PC-3 (cell line): ENCODE results near the gene TLE7. TPM values are rescaled to one million over a fixed set of nuclear protein-coding genes. Genes with fewer than 3 reads are reported as not detected.

ENCODE experiments used
- ATAC-seq: fragments of 200-7000 bp; cut with Tn5 transposase; 2 replicates; pipeline ENCODE4 v1.9.1; 2020; ENCODE audit warnings: mild to moderate bottlenecking, moderate library complexity
- BruUV-seq: library from RNA; stranded (reverse); fragments of 400-500 nt; replicated peaks from 2 replicates; lab custom pipeline; 2021; lab: Mats Ljungman, UMichigan
- CTCF ChIA-PET: fragments of 300-600 bp; sonication (Branson Sonifier 250); formaldehyde crosslinking; loops from one replicate; lab custom pipeline; 2022; ENCODE audit warnings: antibody characterized with exemption; lab: Charles Lee
- POLR2A ChIA-PET: fragments of 300-600 bp; sonication (Branson Sonifier 250); formaldehyde crosslinking; loops from one replicate; lab custom pipeline; 2022; ENCODE audit warnings: antibody characterized with exemption; ENCODE audit not compliant: unreplicated experiment; lab: Charles Lee
- DNase-seq: peaks from one replicate; pipeline ENCODE4 v3.0.0-alpha.2; 2015
- H2AFZ ChIP-seq: fragments of 300-600 bp; sonication (generic); 2 replicates; pipeline ENCODE4 v1.6.0; 2016; ENCODE audit warnings: antibody characterized with exemption, low read length
- H3F3A ChIP-seq: fragments of 300-600 bp; sonication (generic); one replicate; pipeline ENCODE4 v1.6.0; 2017; ENCODE audit warnings: antibody characterized with exemption, low read length, control low read depth, mild to moderate bottlenecking; ENCODE audit not compliant: unreplicated experiment
- H3K27ac ChIP-seq: fragments of 300-600 bp; sonication (generic); 2 replicates; pipeline ENCODE4 v1.5.1; 2016; ENCODE audit warnings: mild to moderate bottlenecking, low read length
- H3K27me3 ChIP-seq: fragments of 300-600 bp; sonication (generic); 2 replicates; pipeline ENCODE4 v1.6.1; 2016; ENCODE audit warnings: low read length, mixed read lengths
- H3K36me3 ChIP-seq: fragments of 300-600 bp; sonication (generic); 2 replicates; pipeline ENCODE4 v1.6.1; 2016; ENCODE audit warnings: low read depth, mixed run types, low read length, mixed read lengths
- H3K4me1 ChIP-seq: fragments of 300-600 bp; sonication (generic); 2 replicates; pipeline ENCODE4 v1.5.1; 2016; ENCODE audit warnings: low read length; ENCODE audit not compliant: insufficient read depth
- H3K4me2 ChIP-seq: fragments of 300-600 bp; sonication (generic); 2 replicates; pipeline ENCODE4 v1.6.0; 2016; ENCODE audit warnings: low read length
- H3K4me3 ChIP-seq: fragments of 300-600 bp; sonication (generic); 2 replicates; pipeline ENCODE4 v1.5.1; 2016; ENCODE audit warnings: mild to moderate bottlenecking, low read length, mixed read lengths
- H3K79me2 ChIP-seq: fragments of 300-600 bp; sonication (generic); 2 replicates; pipeline ENCODE4 v1.6.1; 2017; ENCODE audit warnings: low read length, mixed read lengths
- H3K9ac ChIP-seq: fragments of 300-600 bp; sonication (generic); 2 replicates; pipeline ENCODE4 v1.6.0; 2016; ENCODE audit warnings: mild to moderate bottlenecking, low read length
- H3K9me2 ChIP-seq: fragments of 300-600 bp; sonication (generic); replicated peaks from 2 replicates; pipeline ENCODE4 v1.6.1; 2016; ENCODE audit warnings: mixed run types, low read length, mixed read lengths
- H3K9me3 ChIP-seq: fragments of 300-600 bp; sonication (generic); 2 replicates; pipeline ENCODE4 v1.6.1; 2016; ENCODE audit warnings: low read length, mixed read lengths
- H4K20me1 ChIP-seq: fragments of 300-600 bp; sonication (generic); 2 replicates; pipeline ENCODE4 v1.6.1; 2016; ENCODE audit warnings: low read length, mixed read lengths
- EZH2 ChIP-seq: fragments of 300-600 bp; sonication (generic); IDR thresholded peaks from one replicate; pipeline ENCODE4 v1.6.1; 2017; ENCODE audit warnings: antibody characterized with exemption, mild to moderate bottlenecking, low read length; ENCODE audit not compliant: unreplicated experiment
- EZH2phosphoT487 ChIP-seq: fragments of 300-600 bp; sonication (generic); IDR thresholded peaks from 2 replicates; pipeline ENCODE4 v1.6.1; 2018; ENCODE audit warnings: mild to moderate bottlenecking, antibody characterized with exemption, low read length, borderline replicate concordance
- intact Hi-C: fragments of 100-400 bp; cut with micrococcal nuclease; formaldehyde crosslinking; loops from 2 replicates; pipeline ENCODE4 v1.9.0; 2023
- total RNA-seq: library from RNA; depleted of rRNA; stranded (reverse); fragments of >200 nt; gene quantifications from 2 replicates; pipeline ENCODE4 v1.2.3, GENCODE V29; 2014
- TF ChIP-seq, protein P1 (sequence below): fragments of 300-600 bp; sonication (generic); conservative IDR thresholded peaks from 2 replicates; pipeline ENCODE4 v1.5.1; 2017; ENCODE audit warnings: antibody characterized with exemption, low read depth, mild to moderate bottlenecking, low read length

The TLE7 gene
- total RNA-seq, 1 experiment from 2014 or later, result not detected

DNA sequence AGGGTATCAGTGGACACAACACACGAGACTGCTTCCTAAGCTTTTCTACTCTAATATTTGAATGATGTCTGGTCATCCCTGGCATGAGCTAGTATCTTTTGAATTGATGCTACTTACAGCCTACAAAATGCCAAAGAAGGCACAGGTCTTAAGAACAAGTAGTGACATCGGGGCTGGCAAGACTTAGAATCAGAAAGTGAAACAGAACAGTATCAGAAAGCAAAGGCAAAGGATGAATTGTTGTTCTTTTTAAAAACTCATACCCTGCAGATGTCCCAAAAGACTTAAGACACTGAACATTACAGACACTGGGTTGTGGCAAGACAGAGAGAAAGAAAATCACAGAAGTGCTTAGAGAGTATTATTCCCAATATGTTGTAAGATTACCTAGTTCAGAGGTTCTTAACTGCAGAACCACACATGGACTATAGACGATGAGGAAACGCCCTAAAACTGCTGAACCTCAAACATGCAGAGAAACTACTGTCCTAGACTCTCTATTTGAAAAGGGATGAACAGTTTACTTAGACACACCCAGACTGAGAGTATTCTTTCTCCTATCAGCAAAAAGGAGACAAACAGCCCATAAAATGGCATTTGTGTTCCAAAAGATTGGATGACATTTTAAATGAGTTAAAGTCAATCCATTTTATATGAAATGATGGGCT, 34.7 kb upstream of the TLE7 start:
- no peaks in the 10 kb centered on the region for H3K9me3 ChIP-seq
- no TSS peak for BruUV-seq
- no peaks in the 10 kb centered on the region for H4K20me1 ChIP-seq
- TF ChIP-seq, protein P1, sequence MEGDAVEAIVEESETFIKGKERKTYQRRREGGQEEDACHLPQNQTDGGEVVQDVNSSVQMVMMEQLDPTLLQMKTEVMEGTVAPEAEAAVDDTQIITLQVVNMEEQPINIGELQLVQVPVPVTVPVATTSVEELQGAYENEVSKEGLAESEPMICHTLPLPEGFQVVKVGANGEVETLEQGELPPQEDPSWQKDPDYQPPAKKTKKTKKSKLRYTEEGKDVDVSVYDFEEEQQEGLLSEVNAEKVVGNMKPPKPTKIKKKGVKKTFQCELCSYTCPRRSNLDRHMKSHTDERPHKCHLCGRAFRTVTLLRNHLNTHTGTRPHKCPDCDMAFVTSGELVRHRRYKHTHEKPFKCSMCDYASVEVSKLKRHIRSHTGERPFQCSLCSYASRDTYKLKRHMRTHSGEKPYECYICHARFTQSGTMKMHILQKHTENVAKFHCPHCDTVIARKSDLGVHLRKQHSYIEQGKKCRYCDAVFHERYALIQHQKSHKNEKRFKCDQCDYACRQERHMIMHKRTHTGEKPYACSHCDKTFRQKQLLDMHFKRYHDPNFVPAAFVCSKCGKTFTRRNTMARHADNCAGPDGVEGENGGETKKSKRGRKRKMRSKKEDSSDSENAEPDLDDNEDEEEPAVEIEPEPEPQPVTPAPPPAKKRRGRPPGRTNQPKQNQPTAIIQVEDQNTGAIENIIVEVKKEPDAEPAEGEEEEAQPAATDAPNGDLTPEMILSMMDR, result no peak
- TF ChIP-seq EZH2phosphoT487, result no peak
- no peak for TF ChIP-seq EZH2
- no peak overlapping the region for H3K9ac ChIP-seq
- no peak for ATAC-seq
- peaks cover 20% of the 10 kb centered on the region for H3K4me1 ChIP-seq
- no peak overlapping the region for H2AFZ ChIP-seq
- H3K9me2 ChIP-seq, result no peaks in the 10 kb centered on the region
- CTCF ChIA-PET, result no interaction called here
- no peak for DNase-seq
- no peak overlapping the region for H3K27ac ChIP-seq
- intact Hi-C loops, result no loop called here
- H3K4me3 ChIP-seq, result no peak overlapping the region
- H3K27me3 ChIP-seq, result no peaks in the 10 kb centered on the region
- POLR2A ChIA-PET, result no interaction called here
- H3K4me2 ChIP-seq, result no peak overlapping the region
- no peaks in the 10 kb centered on the region for H3K79me2 ChIP-seq
- H3K36me3 ChIP-seq, result peaks cover 15% of the 10 kb centered on the region
- peaks cover 6% of the 10 kb centered on the region for H3F3A ChIP-seq

DNA sequence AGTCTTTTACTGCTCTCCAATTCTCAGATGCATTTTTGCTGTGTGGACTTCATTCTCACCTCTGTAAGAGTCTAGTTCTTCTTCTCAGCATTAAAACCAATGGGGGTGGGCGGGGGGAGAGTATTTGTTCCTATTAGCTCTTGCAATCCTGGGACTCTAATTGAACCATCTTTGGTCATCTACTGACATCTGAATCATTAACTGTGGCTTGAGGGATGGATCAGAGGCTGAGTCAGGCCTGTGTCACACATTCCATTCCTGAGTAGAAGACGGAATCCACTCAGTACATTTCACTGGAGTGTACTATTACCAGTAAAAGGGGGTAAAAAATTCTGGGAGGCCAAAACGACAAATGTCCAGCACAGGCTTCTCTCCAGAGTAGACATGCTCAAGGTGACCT, 33.0 kb upstream of the TLE7 start:
- no peak overlapping the region for H3K4me3 ChIP-seq
- ChIA-PET CTCF (no interaction called here), POLR2A (interaction anchor here (1.2 kb wide), 1 partner anchor 9 kb away, joined by 3 read pairs; no protein-coding TSS in a partner anchor)
- peak; percentile 90 for DNase-seq
- H3K27me3 ChIP-seq, result no peaks in the 10 kb centered on the region
- no peak overlapping the region for H2AFZ ChIP-seq
- no peak overlapping the region for H3K9ac ChIP-seq
- peaks cover 20% of the 10 kb centered on the region for H3K4me1 ChIP-seq
- TF ChIP-seq EZH2 (no peak), EZH2phosphoT487 (no peak)
- TF ChIP-seq, protein P1, result no peak
- ATAC-seq, result peak; percentile 97
- peak overlapping the region; percentile 57 for H3K4me2 ChIP-seq
- intact Hi-C loops, result loop anchor here (2.0 kb wide), 1 partner anchor 14 kb away; no protein-coding TSS in a partner anchor
- H4K20me1 ChIP-seq, result no peaks in the 10 kb centered on the region
- peak overlapping the region; percentile 65 for H3K27ac ChIP-seq
- H3K9me3 ChIP-seq, result no peaks in the 10 kb centered on the region
- no peaks in the 10 kb centered on the region for H3K9me2 ChIP-seq
- H3F3A ChIP-seq, result peaks cover 6% of the 10 kb centered on the region
- peaks cover 15% of the 10 kb centered on the region for H3K36me3 ChIP-seq
- BruUV-seq, result no TSS peak
- no peaks in the 10 kb centered on the region for H3K79me2 ChIP-seq

DNA sequence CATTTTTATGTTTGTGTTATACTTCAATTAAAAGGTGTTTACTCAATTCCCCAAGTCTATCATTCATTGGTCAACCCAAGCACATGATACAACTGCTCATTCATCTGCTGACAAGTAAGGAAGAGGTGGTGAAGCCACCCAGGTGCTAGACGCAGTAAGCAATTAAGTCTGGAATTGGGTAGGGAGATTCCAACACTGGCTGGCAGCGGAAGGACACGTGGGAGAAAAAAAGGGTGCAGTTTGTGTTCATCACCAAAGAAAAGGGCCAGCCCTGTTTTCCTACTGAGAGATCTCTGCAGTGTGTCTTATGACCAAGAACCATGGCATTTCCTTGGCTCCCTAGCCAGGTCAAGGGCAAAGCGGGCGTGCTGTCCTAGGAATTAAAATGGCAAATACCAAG, 32.0 kb upstream of the TLE7 start:
- no peaks in the 10 kb centered on the region for H3K79me2 ChIP-seq
- TF ChIP-seq, protein P1, result no peak
- TF ChIP-seq EZH2, result no peak
- no peak for TF ChIP-seq EZH2phosphoT487
- no peaks in the 10 kb centered on the region for H4K20me1 ChIP-seq
- H3K9ac ChIP-seq, result no peak overlapping the region
- peaks cover 20% of the 10 kb centered on the region for H3K4me1 ChIP-seq
- ChIA-PET CTCF (no interaction called here), POLR2A (interaction anchor here (1.2 kb wide), 1 partner anchor 10 kb away, joined by 3 read pairs; no protein-coding TSS in a partner anchor)
- H3K36me3 ChIP-seq, result peaks cover 15% of the 10 kb centered on the region
- H3K27me3 ChIP-seq, result no peaks in the 10 kb centered on the region
- no TSS peak for BruUV-seq
- peak overlapping the region; percentile 57 for H3K4me2 ChIP-seq
- intact Hi-C loops, result loop anchor here (2.0 kb wide), 1 partner anchor 13 kb away; no protein-coding TSS in a partner anchor
- DNase-seq (peak; percentile 22), ATAC-seq (peak; percentile 16)
- peaks cover 6% of the 10 kb centered on the region for H3F3A ChIP-seq
- H3K9me2 ChIP-seq, result no peaks in the 10 kb centered on the region
- H2AFZ ChIP-seq, result no peak overlapping the region
- H3K4me3 ChIP-seq, result 0 out of 2 replicates have a peak overlapping the region, but pooled peaks have one; percentile 19
- H3K9me3 ChIP-seq, result no peaks in the 10 kb centered on the region
- H3K27ac ChIP-seq, result peak overlapping the region; percentile 65
